Fibroblast of gingiva (primary cell): ENCODE data around the gene COX17.
"Not testable (repeated sequence)": the region's sequence is repeated elsewhere in the genome, so short reads cannot be mapped to it uniquely, and the experiment has no call there.

Experiments used
- DNase-seq: peaks from one replicate; pipeline ENCODE4 v3.0.0-alpha.2; 2011; ENCODE audit warnings: low read depth

Gene COX17, protein sequence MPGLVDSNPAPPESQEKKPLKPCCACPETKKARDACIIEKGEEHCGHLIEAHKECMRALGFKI

DNA sequence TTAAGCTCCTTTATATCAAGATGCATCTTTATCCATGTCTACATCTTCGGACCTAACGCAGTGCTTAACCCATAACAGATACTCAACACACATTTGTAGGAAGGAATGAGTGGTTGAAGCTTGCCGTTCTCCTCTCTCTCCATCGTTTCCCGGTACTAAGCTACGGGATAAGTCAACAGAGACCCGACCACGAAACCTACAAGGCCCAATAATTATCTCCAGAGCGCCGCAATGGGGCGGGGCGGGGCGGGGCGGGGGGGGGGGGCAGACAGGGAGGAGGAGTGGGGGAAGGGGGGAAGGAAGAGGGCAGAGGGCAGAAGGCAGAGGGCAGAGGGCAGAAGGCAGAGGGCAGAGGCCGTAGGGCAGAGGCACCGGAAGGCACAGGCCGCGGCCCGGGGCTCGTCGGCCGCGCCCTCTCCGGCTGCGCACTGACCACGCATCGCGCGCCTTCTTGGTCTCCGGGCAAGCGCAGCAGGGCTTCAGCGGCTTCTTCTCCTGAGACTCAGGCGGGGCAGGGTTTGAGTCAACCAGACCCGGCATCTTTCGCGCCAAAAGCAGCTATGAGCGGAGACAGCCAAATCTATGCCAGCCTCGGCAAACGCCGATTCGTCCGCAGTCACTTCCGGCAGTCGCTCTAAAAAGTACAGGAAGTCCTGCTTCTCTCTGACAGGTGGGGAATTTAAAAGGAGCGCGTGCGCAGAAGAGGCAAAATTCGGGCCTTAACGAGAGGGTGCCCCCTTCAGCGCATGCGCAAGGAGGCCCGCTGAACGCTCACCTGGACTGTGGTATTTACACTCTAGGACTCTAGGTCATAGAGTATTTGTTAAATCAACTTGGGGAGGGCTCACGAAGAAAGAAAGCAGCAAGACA, at the start of gene COX17:
COX17 (minus strand) TSS at position 636 of the 870 bp plus-strand sequence; CDS start at position 540, 96 bp downstream.
- peak; percentile 93 for DNase-seq

GRCh38 chr3:119726909-119727308, 49.7 kb upstream of the COX17 start:
- DNase-seq: no peak

GRCh38 chr3:119723022-119723421, 45.8 kb upstream of the COX17 start:
- no peak for DNase-seq

DNA sequence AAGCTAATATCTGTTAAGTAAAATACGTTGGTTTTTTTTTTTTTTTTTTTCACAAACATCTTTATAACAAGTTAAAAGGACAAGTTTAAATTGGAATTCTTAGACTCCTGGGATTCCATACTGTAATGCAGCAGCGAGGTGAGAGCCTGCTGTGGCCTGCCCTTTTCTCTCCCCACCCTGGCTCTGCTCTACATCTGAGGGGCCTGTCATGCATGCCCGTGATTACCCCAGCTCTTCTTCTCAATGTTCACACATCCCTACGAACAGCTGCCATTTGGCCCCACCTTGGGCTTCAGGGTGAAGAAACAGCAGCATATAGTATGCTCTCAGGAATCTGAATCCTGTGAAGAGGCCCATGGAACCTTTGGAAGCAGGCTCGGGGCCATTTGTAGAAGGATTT, 40.3 kb upstream of the COX17 start:
- DNase-seq: no peak

GRCh38 chr3:119716998-119717397, 39.8 kb upstream of the COX17 start:
- no peak for DNase-seq

DNA sequence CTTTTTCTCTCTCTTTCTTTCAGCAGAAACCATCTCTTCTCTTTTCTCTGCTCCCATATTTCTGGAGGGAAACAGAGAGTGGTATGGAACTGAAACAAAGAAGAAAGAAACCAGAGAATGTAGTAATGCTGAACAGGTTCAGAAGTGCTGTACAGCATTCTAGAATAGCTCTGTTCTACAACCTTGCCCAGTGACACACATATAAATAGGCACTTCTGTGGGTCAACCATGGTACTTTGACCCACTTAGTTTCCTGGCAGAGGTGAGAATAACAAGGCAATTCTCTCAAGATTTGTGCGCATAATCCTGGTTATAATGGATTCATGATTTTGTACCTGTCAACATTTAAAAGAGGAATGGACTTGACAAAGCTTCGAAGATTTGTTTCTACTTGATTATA, 37.9 kb upstream of the COX17 start:
- DNase-seq: no peak

- DNase-seq: no peak
Observed at GRCh38 chr3:119703820-119704531, 26.8 kb upstream of the COX17 start.

DNA sequence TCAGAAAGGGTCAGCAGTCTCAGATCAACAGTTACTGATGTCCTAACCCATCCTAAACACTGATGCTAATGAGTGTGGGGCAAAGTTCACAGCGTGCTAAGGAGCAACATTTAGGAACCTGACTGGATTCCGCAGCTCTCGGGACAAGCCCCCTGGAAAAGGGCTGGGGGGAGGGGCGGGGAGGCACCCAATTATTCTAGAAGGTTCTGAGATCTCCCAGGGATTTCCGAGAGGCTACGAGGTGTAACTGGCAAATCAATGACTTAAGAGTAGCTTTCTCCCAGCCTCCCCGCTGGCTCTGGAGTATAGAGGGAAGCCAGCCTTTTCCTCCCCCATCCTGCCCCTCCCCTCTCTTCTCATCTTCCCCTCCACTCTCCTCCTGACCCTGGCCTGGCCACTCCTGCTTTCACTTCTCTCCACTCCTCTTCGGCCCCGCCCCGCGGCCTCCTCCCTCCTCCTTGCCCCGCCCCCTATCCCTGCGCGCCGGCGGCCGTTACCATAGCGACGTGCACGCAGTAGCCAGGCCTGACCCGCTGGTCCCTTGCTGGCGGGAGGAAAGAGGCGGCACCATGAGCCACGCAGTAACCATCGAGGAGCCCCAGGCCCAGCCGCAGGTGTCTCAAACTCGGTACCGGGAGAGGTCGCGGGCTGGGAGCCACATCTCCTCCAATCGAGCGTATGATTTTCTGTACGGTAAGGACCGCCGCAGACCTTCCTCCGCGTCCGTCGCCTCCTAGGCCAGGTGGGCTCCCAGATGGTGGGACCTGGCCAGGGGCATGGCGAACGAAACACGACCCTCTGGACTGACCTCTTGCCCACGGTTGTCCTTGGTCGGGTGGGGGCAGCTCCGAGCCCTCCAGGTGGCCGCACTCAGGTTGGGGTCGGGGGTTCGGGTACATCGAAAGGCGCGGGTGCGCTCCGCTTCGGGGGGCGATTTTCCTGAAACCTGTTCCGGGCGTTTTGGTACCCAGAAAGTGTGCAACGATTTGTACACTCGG, 25.6 kb upstream of the COX17 start, which contains the start of gene CFAP91:
CFAP91 (plus strand) TSS at position 493 of the 998 bp plus-strand sequence; CDS start at position 570, 77 bp downstream.
- peak; percentile 91 for DNase-seq

GRCh38 chr3:119700920-119701734, 23.9 kb upstream of the COX17 start:
- no peak for DNase-seq

GRCh38 chr3:119700269-119700919, 23.2 kb upstream of the COX17 start:
- DNase-seq: no peak

GRCh38 chr3:119697394-119697793, 20.2 kb upstream of the COX17 start:
- DNase-seq: no peak

DNA sequence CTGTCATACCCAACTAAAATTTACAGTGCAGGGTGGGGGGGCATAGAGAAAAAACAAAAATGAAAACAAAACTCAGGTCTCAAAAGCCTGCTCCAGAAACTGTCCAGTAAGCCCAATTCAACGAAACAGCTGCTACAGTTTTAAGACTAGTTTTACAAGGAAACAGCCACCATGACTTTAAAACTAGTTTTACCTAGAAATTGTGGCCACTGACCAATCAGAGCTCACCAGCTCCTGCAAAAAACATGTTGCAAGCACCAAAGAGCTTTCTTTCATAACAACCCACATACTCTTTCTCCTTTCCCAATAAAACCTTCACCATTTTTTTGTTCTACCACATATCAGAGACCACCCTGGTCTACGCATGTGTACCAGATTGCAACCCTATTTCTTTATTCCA, 18.3 kb upstream of the COX17 start:
- DNase-seq: peak; percentile 6

- peak; percentile 11 for DNase-seq
Observed at GRCh38 chr3:119690043-119690656, 12.9 kb upstream of the COX17 start.

DNA sequence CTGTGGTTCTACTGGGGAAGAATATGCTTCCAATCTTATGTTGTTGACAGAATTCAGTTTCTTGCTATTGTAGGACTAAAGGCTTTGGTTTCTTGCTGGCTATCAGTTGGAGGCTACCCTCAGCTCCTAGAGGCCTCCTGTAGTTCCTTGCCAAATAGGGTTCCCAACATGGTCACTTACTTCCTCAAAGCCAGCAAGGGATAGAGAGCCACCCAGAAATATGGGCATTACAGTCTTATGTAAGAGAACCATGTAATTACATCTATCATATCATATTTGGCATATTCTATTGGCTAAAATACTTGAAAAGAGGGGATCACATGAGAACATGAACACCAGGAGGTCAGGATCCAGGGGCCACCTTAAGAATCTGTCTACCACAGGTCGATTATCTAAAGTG, 6.2 kb upstream of the COX17 start:
- no peak for DNase-seq

DNA sequence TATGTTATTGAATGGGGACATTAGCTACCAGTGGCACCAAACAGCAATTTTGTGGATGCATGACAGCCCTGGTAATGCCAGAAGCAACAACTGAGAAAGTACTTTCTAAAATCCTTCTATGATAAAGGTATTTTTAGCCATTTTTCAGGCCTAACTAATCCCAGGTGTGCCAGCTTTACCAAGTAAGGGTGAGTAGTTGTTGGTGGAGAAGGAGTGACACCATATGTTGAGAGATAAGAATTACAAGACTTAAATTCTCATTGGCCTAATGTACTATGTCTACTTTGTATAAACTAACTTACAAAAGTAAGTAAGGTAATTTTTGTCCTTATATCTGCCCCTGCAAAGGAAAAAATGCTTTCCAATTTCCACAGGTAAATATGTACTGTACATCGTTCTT, 4.1 kb upstream of the COX17 start:
- peak; percentile 34 for DNase-seq

DNA sequence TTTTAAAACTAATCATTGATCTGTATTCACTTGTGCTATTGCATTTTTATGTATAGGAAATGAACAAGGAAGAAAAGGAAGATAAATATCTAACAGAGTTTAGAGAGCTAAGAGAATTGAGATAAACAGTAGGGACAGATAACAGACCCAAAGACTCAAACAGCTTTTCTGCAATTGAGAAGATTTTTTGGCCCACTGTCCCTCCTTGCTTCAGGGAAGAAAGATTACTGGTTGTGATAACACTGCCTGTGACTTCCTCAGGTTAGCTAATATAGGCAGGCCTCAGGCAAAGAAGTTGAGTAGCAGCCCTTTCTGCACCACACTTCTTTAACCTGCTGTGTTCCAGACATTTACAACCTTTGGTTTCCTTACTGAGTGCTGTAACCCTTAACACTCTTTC, 2.7 kb upstream of the COX17 start:
- DNase-seq: no peak

- not testable (repeated sequence) for DNase-seq
Observed at GRCh38 chr3:119678209-119678608, 1.0 kb upstream of the COX17 start.

- no peak for DNase-seq
Observed at GRCh38 chr3:119677641-119677934, 382 bp upstream of the COX17 start.

GRCh38 chr3:119676020-119676419, 1.2 kb downstream of the COX17 start:
- DNase-seq: no peak
